Stromal cell of bone marrow (primary cell): ENCODE data around the gene ACOXL.

Source experiments
- DNase-seq: peaks from one replicate; pipeline ENCODE4 v3.0.0-alpha.2; 2012; ENCODE audit warnings: low read depth

The ACOXL gene

DNA sequence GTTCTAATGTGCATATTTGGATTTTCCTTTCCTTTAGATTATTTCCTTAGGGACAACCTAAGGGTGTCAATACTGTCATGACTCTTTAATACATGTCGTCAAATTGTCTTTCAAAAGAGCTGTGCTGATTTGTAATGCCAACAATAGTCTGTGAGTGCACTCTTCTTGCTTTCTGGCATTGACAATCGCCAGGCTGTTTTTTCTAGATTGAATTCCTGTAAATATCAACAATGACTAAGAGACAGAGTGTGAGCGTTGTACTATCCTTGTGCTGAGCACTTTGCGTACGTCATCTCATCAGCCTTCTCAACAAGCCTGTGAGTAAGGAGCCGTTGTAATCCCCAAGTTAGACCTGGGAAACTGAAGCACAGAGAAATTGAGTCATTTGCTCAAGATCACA lies 96.0 kb downstream of the ACOXL start:
- DNase-seq, result no peak

DNA sequence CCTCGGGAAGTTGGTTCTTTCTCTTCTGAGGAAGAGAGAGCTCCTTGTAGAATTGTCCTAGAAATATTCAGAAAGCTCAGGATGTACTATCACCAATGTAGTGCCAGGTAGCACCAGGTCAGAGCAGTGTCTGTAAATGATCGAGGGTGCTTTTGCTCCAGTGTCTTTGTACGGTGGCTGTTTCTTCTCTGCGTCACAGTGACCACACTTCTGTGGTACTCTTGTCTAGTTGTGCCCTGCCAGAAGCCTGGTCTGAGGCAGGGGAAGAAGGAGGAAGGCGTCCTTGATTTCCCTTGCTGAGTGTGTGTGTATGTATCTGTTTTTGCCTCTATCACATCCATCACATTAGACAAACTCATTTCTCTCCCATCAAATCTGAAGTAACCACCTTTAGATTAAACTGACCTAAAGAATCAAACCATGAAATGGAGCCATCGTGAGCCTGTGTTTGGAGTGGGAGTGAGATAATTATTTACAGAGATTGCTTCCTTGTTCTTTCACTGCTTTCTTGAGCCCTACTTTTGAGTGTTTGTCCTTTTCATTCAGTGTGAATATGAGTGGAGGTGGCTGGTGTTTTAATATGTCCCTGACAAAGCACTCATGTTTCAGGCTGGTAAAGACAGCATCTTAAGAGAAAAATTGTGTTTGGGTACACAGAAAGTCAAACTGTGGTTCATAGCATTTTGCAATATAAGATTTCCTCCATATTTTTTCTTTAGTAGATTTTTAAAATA lies 97.2 kb downstream of the ACOXL start:
- no peak for DNase-seq

DNA sequence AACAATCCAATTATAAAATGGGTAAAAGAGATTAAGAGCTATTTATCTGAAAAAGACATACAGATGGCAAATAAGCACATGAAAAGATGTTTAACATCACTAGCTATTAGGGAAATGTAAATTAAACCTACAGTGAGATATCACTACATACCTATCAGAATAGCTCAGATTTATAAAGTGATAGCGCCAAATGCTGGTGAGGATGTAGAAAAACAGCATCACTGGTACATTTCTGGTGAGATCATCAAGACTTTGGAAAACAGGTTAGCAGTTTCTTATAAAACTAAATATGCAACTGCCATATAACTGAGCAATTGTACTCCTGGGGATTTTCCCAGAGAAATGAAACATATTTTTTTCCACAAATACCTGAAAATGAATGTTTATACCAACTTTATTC lies 100.4 kb downstream of the ACOXL start:
- DNase-seq, result no peak

DNA sequence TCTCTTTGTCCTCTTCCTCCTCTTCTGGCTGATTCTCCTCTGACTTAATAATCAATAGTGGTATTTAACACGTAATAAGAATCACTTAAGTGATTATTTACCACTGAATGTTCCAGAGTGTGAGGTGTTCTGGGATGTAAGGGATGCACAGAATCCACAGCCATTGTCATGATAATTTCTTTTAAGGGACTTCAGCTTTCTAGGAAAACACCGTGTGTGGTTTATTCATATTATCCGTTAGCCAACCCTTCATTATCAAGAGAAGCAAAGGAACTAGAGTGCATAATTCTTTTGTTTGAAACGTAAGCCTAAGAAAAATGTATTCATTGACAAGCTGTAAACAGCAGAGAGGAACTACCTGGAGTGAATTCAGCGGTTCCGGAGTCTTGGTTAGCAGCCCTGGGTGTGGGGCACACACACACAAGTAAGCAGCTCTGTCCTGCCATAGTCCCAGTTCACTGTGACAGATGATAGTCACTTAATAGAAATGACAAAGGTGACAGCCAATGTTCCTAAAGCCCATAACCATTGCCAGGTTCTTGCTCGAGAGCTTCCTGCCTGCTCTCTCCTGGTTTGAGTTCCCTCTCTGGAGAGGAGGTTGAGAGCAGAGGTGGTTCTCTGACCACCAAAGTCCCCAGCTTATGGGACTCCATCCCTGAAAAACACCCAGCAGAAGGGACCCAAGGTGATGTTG lies 101.9 kb downstream of the ACOXL start:
- DNase-seq, result no peak

DNA sequence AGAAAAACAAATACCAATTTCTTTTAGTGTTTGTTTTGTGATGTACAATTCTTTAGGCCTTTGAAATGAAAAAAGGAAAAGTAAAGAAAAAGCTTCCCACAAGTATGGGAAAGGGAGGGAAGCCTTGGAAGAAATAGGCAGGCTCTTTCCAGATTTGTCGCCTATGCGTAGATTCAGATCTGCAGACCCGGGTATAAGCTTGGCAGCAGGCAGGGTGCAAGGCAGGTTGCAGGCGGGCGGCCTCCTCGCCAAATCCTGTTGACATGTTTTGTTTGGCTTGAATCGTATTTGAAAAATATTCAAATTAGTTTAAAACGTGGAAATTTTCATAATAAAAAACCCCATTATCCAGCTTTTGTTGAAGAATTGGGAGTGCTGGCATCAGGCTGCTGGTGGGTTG lies 104.3 kb downstream of the ACOXL start:
- no peak for DNase-seq

DNA sequence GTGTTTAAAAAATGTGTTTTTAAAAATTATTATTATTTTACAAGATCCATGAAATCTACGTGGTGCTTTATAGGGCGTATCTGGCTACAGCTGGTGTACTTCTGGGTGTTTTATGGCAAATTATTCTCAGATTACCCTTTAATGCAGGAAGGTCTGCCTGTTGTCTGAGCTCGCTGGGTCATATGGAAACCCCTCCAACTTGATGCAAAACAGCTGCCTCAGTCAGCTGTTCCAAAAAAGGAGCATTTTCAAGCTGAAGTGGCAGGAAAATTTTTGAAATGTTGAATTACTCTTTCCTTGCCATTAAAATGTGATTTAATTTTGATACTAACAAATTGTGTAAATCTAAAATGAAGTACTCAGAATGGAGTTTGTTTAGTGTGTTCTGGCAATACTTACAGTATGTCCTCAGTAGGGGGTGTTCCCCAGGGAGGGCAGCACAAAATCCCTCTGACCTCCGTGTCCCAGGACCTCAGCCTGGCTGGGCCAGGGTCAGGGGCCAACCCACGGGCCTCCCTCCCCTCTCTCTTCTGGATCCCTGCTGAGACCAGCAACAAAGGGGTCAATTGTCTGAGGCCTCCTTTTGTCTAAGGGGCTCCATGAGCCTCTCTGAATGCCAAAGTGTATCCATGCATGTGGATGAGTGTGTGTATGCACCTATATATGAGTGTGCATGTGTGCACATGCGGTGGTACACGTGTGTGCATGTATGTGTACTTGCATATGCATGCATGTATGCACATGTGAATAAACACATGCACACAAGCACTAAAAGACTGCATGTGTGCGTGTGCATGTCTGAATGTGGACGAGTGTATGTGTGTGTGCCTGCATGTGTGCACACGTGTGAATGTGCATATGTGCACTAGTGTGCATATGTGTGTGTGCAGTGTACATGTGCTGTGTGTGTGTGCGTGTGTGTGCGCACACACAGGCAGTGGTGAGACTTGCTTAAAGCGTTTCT lies 105.4 kb downstream of the ACOXL start:
- DNase-seq, result no peak

DNA sequence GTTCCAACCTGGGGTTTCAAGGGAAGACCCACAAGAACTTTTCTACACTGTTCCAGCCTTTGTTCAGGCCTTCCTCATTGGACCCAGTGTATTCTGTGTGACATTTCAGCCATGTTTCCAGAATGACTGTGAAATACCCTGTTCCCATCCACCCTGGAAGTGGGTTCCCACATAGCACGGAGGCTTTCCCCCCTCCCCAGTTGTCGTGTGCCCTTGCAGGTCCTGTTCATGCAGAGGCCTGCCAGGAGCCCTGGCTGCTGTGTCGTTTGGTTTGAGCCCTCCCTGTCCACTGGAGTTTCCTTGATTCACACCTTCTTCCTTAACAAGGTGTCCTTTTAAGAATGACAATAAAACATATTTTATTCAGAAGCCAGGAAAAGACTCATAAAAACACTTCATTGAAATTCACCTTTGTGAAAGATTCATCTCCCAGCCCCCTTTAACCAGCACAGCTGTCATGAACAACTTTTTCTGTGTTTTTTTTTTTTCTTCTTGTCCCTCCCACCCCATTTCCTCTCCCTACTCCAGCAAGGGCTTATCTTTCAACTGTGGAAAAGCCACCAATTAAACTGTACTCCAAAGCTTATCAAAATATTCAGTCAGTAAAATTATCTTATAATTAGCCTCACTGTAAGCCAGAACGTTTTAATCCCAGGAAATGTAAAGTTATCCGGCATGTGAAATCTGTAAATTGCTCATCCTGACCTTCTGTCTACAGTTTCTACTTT lies 106.4 kb downstream of the ACOXL start:
- DNase-seq, result no peak

DNA sequence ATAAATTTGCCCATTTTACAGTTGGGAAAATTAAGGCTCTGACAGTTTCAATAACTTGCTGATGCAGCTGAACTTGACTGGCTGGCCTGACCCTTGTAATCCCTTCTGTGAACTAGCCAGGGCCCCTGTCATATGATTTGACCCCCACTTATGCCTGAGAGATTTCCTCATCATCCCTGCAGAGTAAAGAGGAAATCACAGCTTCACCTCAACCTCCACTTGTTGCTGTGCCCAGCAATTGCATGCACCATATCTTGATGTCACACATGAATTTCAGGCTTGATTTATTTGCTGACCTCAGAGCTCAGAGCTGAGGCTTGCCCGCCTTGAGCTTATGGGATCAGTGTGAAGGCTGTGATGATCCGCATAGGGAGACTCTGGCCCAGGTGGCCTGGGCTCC lies 108.1 kb downstream of the ACOXL start:
- DNase-seq, result no peak

DNA sequence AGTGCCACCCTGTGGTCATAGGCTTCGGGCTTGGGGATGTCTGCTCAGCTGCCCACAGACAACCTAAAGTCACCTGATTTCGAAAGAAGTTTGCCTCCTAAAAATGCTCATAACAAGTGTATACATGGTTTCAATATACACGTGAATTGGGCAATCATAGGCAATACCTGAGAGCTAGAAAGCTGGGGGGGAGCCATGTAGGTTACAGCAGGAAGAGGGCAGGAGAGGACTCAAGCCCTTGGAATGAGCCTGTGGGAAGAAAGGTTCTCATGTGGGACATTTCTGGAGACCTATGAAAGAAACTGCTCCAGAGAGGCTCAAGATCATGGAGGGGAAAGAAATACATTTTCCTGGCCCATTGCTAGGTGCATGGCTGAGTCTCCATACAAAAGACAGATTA lies 109.7 kb downstream of the ACOXL start:
- no peak for DNase-seq

DNA sequence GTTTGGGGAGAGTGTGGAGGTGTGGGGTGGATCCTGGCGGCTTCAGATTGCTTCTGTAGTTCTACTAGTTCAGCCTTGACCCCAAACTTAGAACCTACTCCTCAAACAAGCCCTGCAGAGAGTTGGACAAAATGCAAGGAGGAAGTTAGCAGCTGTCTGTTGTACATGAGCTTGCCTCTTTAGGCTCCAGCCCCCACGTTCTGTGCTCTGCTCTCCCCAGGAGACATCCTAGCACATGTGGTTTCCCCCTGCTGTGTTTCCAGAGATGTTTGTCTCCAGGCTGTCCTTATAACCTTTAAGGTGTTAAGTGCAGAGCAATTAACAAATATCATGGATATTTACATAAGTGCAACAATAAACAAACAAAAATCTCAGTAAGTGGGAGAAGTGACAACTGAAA lies 111.1 kb downstream of the ACOXL start:
- no peak for DNase-seq

DNA sequence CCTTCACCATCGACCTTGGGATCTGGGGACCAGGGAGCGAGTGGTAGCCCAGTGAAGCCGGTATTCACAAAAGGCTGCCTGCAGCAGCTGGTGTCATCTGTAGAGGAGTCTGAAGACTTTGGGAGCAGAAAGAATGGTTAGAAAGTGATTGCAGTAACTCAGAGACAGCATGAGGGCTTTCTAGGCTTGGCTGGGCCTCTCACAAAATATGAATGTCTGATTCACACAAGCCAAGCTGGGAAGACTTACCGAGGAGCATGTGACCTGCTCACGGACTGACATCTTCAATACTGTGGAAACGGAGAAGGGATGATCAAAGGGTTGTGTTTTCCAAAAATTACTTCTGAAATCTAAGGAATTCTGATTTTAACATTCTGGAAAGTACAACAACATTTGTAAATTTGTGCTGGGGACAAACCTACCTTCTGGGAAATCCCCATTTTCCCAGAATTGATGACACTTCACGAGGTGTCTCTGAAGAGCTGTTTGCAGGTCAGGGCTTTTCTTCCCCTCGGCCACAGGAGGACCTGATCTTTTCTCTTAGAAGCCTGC lies 111.7 kb downstream of the ACOXL start:
- DNase-seq, result no peak

DNA sequence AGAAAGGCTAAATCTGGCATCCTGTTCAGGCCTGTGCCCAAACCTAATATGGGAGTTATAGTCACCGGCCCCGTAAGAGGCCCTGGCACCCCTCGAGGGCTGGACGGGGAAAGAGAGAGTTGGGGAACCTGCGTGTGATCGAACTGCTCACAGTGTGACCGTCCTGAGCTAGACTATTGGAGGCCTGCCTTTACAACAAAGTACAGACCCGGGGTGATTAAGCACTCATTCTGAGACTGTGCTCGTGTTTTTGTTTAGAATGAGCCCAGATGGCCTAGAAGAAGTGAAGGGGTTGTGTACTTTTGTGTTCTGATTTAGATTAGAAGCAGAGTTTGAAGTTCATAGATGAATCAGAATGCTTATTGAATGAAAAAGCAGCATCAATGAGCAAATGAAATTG lies 115.3 kb downstream of the ACOXL start:
- DNase-seq, result no peak

DNA sequence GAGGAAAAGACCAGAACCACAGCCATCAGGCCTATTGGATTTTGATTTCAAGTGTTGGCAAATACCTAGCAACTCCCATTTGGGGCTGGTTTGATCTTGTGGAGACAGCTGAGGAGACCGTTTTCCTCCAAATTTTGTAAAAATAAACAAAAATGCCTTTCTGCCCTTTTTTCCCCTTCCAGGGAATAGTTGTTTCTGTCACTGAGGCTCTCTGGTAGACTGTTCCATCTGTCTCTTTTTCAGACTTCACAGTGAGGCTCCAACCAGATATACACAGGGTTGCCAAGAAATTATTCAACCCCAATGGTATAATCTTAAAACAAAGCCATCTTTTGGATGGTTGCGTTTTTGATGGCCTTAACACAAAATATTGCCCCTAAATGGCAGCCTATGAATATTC lies 115.7 kb downstream of the ACOXL start:
- no peak for DNase-seq

DNA sequence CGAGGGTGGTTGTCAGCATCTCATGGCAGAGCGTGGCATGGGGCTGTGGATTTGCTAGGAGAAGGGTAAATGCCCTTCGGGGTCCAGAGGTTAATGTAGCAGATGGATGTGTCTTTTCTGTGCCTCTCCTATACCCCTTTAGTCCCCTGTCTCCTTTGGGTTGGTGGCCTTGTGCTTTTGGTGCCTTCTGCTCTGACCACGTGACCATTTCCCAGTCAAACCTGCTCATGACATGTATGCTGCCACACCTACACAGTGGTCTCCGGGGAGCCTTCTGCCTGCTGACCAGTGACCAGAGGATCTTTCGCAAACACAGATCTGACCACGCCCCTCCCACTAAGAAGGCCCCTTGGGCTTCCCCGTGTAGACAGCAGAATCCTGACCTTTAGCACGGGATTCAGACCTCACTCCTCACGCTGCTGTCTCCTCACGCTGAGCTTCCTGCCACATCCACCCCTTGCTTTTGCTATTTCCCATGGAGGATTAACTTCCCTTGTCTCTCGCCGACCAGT lies 116.2 kb downstream of the ACOXL start:
- DNase-seq, result no peak

DNA sequence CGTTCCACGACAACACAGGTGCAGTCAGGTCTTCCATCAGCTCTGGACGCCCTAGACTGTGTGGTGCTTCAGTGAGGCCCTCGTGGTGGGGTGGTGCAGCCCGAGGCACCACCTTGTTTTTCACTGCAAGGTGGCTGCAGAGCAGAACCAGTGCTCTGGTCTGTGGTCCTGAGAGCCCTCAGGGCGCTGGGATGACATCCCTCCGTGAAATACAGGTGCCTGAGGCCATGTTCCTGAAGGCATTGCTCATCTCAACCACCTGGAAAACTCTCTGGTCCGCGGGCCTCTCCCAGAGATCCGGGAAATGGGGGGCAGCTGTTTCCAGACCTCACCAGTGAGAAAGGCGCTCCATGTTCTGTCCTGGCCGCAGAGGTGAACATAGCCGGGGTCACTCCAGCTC lies 119.2 kb downstream of the ACOXL start:
- no peak for DNase-seq

DNA sequence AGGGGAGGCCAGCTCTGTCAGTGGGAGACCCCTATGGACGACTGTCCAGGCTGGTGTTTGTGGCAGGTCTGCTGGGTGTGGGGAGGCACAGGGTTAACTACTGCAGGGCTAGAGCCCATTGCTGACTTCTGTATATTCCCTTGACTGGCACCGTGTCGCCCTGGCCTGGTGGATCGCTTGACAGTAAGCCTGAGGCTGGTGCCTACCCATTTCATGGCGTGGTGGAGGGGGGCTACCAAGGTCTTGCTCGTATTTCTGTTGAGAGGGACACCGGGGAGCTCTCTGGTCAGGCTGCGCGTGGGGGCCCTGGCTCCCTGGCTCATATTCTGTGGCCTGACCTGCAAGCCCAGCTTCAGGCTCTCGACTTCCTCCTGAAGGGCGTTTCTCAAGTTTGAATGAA lies 119.7 kb downstream of the ACOXL start:
- no peak for DNase-seq

DNA sequence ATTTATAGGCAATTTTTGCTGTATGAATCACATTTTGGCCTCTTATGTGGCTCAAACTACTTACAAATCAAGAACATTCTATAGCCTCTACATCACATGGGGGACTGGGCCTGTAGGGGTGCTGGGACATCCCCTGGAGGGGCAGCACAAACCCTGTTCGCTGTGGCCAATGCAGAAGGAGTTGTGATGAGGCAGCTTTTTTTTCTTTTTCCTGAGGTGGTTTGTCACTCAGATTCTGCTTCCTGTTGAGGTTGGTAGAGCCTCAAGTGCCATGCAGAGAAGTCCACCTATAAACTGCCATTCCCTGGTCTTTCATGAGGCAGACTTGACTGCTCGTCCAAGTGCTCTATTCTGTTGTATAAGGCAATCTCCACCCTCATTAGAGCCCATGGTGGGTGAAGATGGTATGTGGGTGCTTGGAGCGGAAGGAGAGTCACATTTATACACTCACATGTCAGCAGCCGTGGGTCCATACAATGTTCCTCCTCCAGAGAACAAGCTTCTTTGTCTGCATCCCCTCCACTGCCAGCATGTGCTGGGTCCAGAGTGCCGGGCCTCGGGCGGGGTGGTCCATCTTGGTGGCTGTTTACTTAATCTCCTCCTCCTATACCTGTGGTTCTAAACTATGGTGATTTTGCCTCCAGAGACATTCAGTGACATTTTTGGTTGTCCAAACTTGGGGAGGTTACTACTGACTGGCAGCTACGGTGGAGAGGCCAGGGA lies 120.3 kb downstream of the ACOXL start:
- DNase-seq, result no peak

DNA sequence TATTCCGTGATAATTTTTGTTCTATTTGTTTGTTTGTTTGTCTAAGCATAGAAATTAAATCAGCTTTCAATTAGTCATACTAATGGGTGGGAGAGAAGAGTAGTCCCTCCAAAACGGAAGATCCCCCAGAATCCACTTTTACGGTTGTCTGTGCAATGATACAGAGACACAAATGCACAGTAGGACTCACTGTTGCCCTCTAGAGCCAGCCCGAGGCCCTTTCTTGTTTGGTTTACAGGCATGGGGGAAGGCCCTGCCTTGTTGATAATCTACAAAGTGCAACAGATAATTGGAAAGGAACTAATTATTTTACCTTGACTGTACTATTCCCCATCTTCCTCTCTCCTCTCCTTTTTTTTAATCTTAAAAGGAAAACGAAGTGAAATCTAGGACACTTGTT lies 121.1 kb downstream of the ACOXL start:
- DNase-seq, result peak; percentile 1

DNA sequence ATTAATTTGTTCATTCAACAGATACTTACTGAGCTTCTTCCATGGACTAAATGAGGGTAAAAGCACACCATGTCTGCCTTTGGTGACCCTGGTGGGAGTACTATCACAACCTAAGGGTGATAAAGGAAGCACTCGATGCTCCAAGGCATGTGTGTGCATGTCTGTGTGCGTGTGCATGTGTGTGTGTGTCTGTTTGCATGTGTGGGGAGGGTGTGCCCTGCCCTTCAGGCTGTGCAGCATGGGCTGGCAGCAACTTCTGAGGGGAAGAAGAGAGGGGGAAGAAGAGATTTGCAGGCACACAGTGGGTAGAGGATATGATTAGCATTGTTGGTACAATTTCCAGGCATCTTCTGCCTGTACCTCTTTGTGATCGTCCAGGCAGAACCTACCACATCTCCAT lies 121.6 kb downstream of the ACOXL start:
- no peak for DNase-seq

DNA sequence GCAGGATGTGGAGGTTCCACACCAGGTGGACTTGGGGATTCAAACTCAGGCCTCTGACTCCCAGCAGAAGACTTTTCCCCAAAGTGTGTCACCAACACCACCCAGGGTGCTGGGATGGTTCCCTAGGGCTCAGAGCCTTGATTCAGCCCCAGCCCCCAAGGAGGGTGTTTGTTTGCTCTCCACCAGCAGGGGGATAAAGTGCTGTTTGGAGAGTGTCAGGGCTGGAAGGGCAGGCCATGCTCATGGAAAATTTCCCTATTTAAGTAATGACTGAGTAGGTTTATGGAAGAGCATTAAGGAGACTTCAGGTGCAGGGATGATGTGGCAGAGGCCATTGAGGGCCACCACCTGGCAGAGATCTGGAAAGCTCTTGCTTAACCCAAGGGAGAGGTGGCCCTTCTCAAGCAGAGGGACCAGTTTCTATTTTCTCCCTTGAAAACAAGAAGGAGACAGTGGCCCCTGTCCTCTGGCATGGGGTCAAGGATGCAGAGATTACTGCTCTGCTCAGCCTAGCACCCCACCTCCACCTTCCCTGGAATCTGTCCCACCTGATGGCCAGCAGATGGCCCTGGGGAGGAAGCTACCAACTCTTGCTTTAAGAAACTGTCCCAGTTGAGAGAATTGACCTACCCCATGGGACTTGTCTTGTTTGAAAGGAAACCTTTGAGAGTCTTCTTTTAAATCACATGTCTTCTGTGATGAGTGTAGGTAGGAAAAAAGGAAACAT lies 122.1 kb downstream of the ACOXL start:
- no peak for DNase-seq
